Karpas-422 (cell line): ENCODE results near the gene DEDD. TPM values are rescaled to one million over a fixed set of nuclear protein-coding genes. Genes with fewer than 3 reads are reported as not detected.

ENCODE experiments used
- DNase-seq: peaks from one replicate; pipeline ENCODE4 v3.0.0-alpha.2; 2015
- H2AFZ ChIP-seq: fragments of 200-600 bp; sonication (generic); 2 replicates; pipeline ENCODE4 v1.6.1; 2014; ENCODE audit warnings: antibody characterized with exemption, low read length, mixed read lengths
- H3K27ac ChIP-seq: fragments of 200-600 bp; sonication (generic); 2 replicates; pipeline ENCODE4 v1.5.1; 2014; ENCODE audit warnings: mild to moderate bottlenecking, low read length, moderate library complexity
- H3K27me3 ChIP-seq: fragments of 200-600 bp; sonication (generic); 2 replicates; pipeline ENCODE4 v1.6.1; 2014; ENCODE audit warnings: low read length, mixed read lengths
- H3K36me3 ChIP-seq: fragments of 200-600 bp; sonication (generic); 2 replicates; pipeline ENCODE4 v1.6.1; 2014; ENCODE audit warnings: low read length, mixed read lengths; ENCODE audit not compliant: insufficient read depth
- H3K4me1 ChIP-seq: fragments of 200-600 bp; sonication (generic); 2 replicates; pipeline ENCODE4 v1.6.1; 2014; ENCODE audit warnings: mild to moderate bottlenecking, low read length, mixed read lengths
- H3K4me2 ChIP-seq: fragments of 200-600 bp; sonication (generic); 2 replicates; pipeline ENCODE4 v1.6.1; 2014; ENCODE audit warnings: low read length, low read depth, mild to moderate bottlenecking; ENCODE audit not compliant: poor library complexity, severe bottlenecking
- H3K4me3 ChIP-seq: fragments of 200-600 bp; sonication (generic); 2 replicates; pipeline ENCODE4 v1.5.1; 2014; ENCODE audit warnings: mild to moderate bottlenecking, antibody characterized with exemption, low read length, mixed read lengths
- H3K79me2 ChIP-seq: fragments of 200-600 bp; sonication (generic); 2 replicates; pipeline ENCODE4 v1.6.1; 2014; ENCODE audit warnings: mild to moderate bottlenecking, low read length, mixed read lengths
- H3K9ac ChIP-seq: fragments of 200-600 bp; sonication (generic); 2 replicates; pipeline ENCODE4 v1.6.0; 2014; ENCODE audit warnings: low read length
- H3K9me2 ChIP-seq: fragments of 200-600 bp; sonication (generic), shearing (Covaris generic); replicated peaks from 2 replicates; pipeline ENCODE4 v1.6.0; 2014; ENCODE audit warnings: mild to moderate bottlenecking, low read length, moderate library complexity; ENCODE audit not compliant: insufficient read depth
- H3K9me3 ChIP-seq: fragments of 300-700, 200-600 bp; sonication (generic); 2 replicates; pipeline ENCODE4 v1.6.1; 2014; ENCODE audit warnings: low read length, mixed read lengths
- H4K20me1 ChIP-seq: fragments of 200-600 bp; sonication (generic); 2 replicates; pipeline ENCODE4 v1.6.1; 2014; ENCODE audit warnings: mild to moderate bottlenecking, antibody characterized with exemption, low read length, low read depth; ENCODE audit not compliant: insufficient read depth
- small RNA-seq: library from RNA; depleted of rRNA; stranded (forward); fragments of <200 nt; gene quantifications from one replicate; pipeline ENCODE3, GENCODE V24; 2014
- total RNA-seq: library from RNA; depleted of rRNA; stranded (reverse); fragments of >200 nt; shearing (Covaris generic); gene quantifications from 2 replicates; pipeline ENCODE4 v1.2.3, GENCODE V29; 2014; ENCODE audit warnings: low replicate concordance; rRNA removed

The DEDD gene
- total RNA-seq, 1 experiment from 2014 or later: 25.6 TPM

DNA sequence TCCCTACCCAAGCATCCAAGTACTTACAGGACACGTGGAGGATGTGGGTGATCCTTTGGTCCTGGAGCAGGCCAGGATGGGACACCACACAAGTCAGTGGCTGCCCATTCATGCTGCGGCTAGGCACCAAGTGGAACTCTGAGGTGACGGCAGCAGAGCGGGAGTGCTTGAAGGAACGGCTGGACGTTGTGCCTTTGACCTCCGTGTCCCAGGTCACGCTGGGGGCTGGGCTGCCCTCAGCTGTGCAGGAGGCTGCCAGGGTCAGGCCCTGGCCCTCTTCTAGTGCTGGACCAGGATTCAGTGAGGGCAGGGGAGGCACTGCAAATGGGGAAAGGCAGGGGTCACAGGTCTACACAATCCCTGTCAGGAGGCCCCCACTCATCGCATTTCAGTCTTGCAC is 55.0 kb downstream of the DEDD start:
- DNase-seq: no peak
- H3K9me2 ChIP-seq: no peaks in the 10 kb centered on the region
- no peak overlapping the region for H2AFZ ChIP-seq
- no peaks in the 10 kb centered on the region for H4K20me1 ChIP-seq
- no peak overlapping the region for H3K27ac ChIP-seq
- H3K9me3 ChIP-seq: no peaks in the 10 kb centered on the region
- no peak overlapping the region for H3K4me2 ChIP-seq
- H3K9ac ChIP-seq: no peak overlapping the region
- H3K36me3 ChIP-seq: no peaks in the 10 kb centered on the region
- no peaks in the 10 kb centered on the region for H3K27me3 ChIP-seq
- no peak overlapping the region for H3K4me3 ChIP-seq
- H3K79me2 ChIP-seq: no peaks in the 10 kb centered on the region
- H3K4me1 ChIP-seq: no peaks in the 10 kb centered on the region

DNA sequence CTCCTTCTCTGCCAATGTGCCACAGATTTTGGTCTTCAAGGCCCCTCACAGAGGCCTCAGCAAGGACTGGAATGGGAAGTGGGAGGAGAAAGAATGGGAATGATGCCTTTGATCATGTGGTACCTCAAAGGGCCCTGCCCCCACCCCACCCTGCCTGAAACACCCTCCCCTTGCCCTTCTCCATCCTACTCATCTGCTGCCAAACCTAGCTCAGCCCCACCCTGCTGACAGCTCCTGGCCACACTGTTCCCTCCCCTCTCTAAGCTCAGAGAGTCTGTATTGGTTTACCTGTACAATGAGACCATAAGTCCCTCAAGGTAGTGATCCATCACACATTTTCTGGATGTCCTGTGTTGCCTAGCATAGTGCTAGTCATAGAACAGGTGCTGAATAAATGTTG is 56.1 kb downstream of the DEDD start:
- no peaks in the 10 kb centered on the region for H3K4me1 ChIP-seq
- no peak overlapping the region for H2AFZ ChIP-seq
- no peak overlapping the region for H3K4me3 ChIP-seq
- no peaks in the 10 kb centered on the region for H3K9me2 ChIP-seq
- H3K9ac ChIP-seq: no peak overlapping the region
- no peak overlapping the region for H3K27ac ChIP-seq
- no peak overlapping the region for H3K4me2 ChIP-seq
- no peaks in the 10 kb centered on the region for H3K27me3 ChIP-seq
- H4K20me1 ChIP-seq: no peaks in the 10 kb centered on the region
- no peaks in the 10 kb centered on the region for H3K9me3 ChIP-seq
- no peaks in the 10 kb centered on the region for H3K79me2 ChIP-seq
- DNase-seq: no peak
- H3K36me3 ChIP-seq: no peaks in the 10 kb centered on the region

DNA sequence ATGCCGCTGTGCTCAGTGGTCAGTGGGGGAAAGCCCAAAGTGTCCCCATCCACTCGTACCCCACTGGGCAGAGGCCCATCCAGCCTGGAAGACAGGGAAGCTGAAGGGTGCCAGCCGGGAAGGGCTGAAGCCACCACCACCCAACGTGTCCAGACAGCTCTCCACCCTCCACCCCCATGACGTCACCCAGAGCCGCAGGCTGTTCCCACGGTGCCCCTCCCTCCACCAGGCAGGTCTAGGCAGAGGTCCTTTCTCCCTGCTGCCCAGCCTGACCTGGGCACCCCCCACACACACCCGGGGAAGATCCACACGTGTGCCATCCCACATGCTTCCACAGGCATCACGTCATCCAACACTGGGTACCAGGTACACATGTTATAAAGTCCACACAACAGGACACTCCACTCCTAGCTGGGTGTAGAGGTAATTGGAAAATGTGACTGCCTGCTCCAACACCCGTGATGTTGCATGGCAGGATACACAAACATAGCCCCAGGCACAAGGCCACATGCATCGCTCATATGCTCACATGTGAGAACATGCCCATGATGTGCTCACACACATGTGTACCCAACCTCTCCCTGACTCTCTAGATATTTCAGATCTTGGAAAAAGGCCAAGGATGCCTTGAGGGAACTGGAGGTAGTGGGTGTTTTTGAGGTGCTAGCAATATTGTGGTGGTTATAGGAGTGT is 57.6 kb downstream of the DEDD start:
- H3K9me2 ChIP-seq: no peaks in the 10 kb centered on the region

DNA sequence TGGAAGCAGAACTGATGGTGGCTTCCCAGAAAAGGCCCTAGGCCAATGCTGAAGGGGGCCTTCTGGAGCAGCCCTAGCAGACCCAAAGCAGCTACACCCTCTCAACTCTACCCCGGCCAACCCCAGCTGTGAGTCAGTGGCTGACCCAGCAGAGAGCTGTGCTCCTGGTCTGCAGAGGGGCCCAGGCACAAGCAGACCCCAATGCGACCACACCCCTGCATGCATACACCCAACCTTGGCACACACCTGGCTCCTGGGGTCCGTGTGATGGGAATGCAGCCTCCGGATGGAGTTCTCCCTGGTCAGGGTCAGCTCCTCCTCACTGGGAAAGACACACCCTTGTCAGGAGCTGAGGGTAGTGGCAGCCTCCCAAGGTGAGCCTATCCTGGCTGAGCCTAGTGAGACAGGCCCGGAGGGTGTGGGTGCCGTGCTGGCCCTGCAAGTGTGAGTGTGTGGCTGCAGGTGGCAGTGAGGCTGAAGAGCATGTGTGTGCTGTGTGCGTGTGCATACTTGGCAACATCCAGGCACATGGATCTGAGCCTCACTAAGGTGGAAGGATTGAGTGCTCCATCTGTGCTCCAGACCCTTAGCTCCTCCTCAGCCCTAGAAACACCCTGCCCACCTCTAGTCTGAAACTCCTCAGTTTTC is 58.9 kb downstream of the DEDD start:
- Histone ChIP-seq H3K9ac (no peak overlapping the region), H4K20me1 (no peaks in the 10 kb centered on the region; the same call in 1 of the 2 replicates), H3K9me2 (no peaks in the 10 kb centered on the region), H3K4me1 (peaks cover 13% of the 10 kb centered on the region), H3K4me3 (no peak overlapping the region), H3K4me2 (no peak overlapping the region), H3K27ac (no peak overlapping the region), H2AFZ (no peak overlapping the region), H3K9me3 (no peaks in the 10 kb centered on the region), H3K27me3 (no peaks in the 10 kb centered on the region), H3K79me2 (peaks cover 14% of the 10 kb centered on the region), H3K36me3 (no peaks in the 10 kb centered on the region)
- peak; percentile 52 for DNase-seq

More for the DNA sequence above, 57.6 kb downstream of the DEDD start:
- DNase-seq: no peak
- Histone ChIP-seq H2AFZ (no peak overlapping the region), H3K4me2 (no peak overlapping the region), H3K9ac (no peak overlapping the region), H3K79me2 (0 out of 2 replicates have a peak, but pooled peaks cover 3% of the 10 kb centered on the region), H3K4me1 (peaks cover 10% of the 10 kb centered on the region), H3K4me3 (no peak overlapping the region), H3K27me3 (no peaks in the 10 kb centered on the region), H3K36me3 (no peaks in the 10 kb centered on the region), H3K9me3 (no peaks in the 10 kb centered on the region), H3K27ac (no peak overlapping the region), H4K20me1 (no peaks in the 10 kb centered on the region)

DNA sequence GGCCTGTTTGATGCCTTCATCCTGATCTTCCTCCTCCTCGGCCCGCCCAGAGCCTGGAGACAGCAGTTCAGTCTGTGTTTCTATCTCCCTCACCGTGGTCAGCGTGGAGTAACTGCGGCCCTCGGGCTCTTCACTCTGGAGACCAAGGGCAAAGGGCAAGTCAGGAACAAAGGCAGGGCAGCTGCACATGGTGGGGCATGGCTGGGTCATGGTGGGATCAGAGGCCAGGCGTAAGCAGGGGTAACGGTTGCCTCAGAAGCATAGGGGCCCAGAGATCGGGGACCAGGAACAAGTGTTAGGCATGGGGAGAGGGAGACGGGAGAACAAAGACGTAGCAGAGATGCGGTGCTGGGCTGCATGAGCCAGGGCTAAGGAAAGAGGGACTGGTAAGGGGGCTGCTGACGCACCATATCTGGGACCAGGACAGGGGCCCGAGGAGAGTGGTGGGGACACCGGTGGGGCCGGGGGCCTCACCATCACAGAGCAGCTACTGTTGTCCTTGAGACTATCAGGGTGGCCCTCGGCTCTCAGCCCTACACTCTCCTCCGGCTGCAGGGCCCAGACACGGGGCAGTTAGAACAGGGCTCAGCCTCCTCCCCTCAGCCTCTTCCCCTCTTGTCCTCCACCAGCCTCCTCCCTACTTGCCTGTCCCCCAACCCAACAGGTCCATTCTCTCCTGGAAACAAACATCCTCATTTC is 59.6 kb downstream of the DEDD start:
- Histone ChIP-seq H3K9me3 (no peaks in the 10 kb centered on the region), H3K4me1 (peaks cover 20% of the 10 kb centered on the region), H3K4me2 (no peak overlapping the region), H3K36me3 (no peaks in the 10 kb centered on the region), H3K9ac (no peak overlapping the region), H3K79me2 (peaks cover 21% of the 10 kb centered on the region), H3K27ac (no peak overlapping the region), H3K27me3 (no peaks in the 10 kb centered on the region), H3K9me2 (no peaks in the 10 kb centered on the region), H4K20me1 (no peaks in the 10 kb centered on the region; the same call in 1 of the 2 replicates), H3K4me3 (no peak overlapping the region), H2AFZ (no peak overlapping the region)
- no peak for DNase-seq

DNA sequence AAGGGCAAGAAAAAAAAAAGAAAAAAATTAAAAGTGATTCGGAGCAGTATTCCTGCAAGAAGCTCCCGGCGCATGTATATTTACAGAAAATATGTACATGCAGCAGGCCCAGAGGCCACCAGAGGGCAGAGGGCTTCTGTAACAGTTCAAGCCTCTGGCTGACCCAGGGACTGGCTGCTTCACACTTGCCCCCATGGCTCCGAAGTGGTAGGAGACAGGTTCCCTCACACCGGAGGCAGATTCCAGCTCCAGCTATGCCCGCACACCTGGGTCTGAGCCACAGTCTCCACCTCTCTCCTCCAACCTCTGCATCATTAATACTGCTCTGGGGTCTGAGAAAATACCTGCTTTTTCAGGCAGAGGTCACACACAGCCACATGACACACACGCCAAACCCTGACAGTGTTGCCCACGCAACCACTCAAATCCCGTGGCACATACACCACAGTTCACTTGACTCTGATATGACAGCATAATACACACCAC is 60.5 kb downstream of the DEDD start:
- Histone ChIP-seq H3K9me3 (no peaks in the 10 kb centered on the region), H3K4me1 (peaks cover 26% of the 10 kb centered on the region), H3K27ac (no peak overlapping the region), H3K9ac (no peak overlapping the region), H3K79me2 (peaks cover 30% of the 10 kb centered on the region), H2AFZ (no peak overlapping the region), H3K4me2 (no peak overlapping the region), H3K9me2 (no peaks in the 10 kb centered on the region), H3K36me3 (peaks cover 2% of the 10 kb centered on the region; the same call in 1 of the 2 replicates), H4K20me1 (no peaks in the 10 kb centered on the region; the same call in 1 of the 2 replicates), H3K27me3 (no peaks in the 10 kb centered on the region), H3K4me3 (no peak overlapping the region)
- DNase-seq: peak; percentile 78

Small RNAs within 50 kb of the gene (small RNA-seq; reads per million reads assigned to genes)
- not detected for gene RF01225

Other genes starting within 250 kb of the DEDD start
- gene ITLN1, start 247.5 kb downstream of the DEDD start, total RNA-seq: not detected in 2 replicates
- not detected in 2 replicates for gene ITLN2, start 177.9 kb downstream of the DEDD start, total RNA-seq
- 0.36 and 6.5 TPM in 2 replicates for gene F11R, start 111.5 kb downstream of the DEDD start, total RNA-seq
- 16.0 and 32.3 TPM in 2 replicates for gene TSTD1, start 93.7 kb downstream of the DEDD start, total RNA-seq
- gene USF1, start 86.7 kb downstream of the DEDD start, total RNA-seq: 61.2 and 111 TPM in 2 replicates
- gene ARHGAP30, start 62.8 kb downstream of the DEDD start, total RNA-seq: 36.5 and 59.6 TPM in 2 replicates
- not detected in 2 replicates for gene NECTIN4, start 43.1 kb downstream of the DEDD start, total RNA-seq
- gene KLHDC9, start 34.3 kb downstream of the DEDD start, total RNA-seq: 6.1 and 11.0 TPM in 2 replicates
- gene PFDN2, start 14.6 kb downstream of the DEDD start, total RNA-seq: 34.1 and 71.0 TPM in 2 replicates
- 41.5 and 44.0 TPM in 2 replicates for gene NIT1, start 14.6 kb downstream of the DEDD start, total RNA-seq
- 72.5 and 100.0 TPM in 2 replicates for gene UFC1, start 21.3 kb upstream of the DEDD start, total RNA-seq
- 21.9 and 43.9 TPM in 2 replicates for gene USP21, start 26.8 kb upstream of the DEDD start, total RNA-seq
- 37.0 and 60.8 TPM in 2 replicates for gene PPOX, start 33.8 kb upstream of the DEDD start, total RNA-seq
- 34.9 and 54.7 TPM in 2 replicates for gene B4GALT3, start 44.8 kb upstream of the DEDD start, total RNA-seq
- gene ADAMTS4, start 66.4 kb upstream of the DEDD start, total RNA-seq: 0.15 TPM in 1 of 2 replicates, not detected in the other
- 134 and 167 TPM in 2 replicates for gene NDUFS2, start 69.7 kb upstream of the DEDD start, total RNA-seq
- not detected in 2 replicates for gene FCER1G, start 82.6 kb upstream of the DEDD start, total RNA-seq
- not detected in 2 replicates for gene APOA2, start 91.0 kb upstream of the DEDD start, total RNA-seq
- 9.5 and 12.6 TPM in 2 replicates for gene TOMM40L, start 93.4 kb upstream of the DEDD start, total RNA-seq
- gene NR1I3, start 105.5 kb upstream of the DEDD start, total RNA-seq: not detected in 2 replicates
- 0.14 TPM in 1 of 2 replicates, not detected in the other for gene PCP4L1, start 126.1 kb upstream of the DEDD start, total RNA-seq
- 4.0 and 6.9 TPM in 2 replicates for gene MPZ, start 177.3 kb upstream of the DEDD start, total RNA-seq
- gene SDHC, start 181.7 kb upstream of the DEDD start, total RNA-seq: 14.2 and 48.8 TPM in 2 replicates
- gene CFAP126, start 235.2 kb upstream of the DEDD start, total RNA-seq: not detected in 2 replicates